K562 (cell line): Measurements from ENCODE around the gene TRIM65. TPM values are rescaled to one million over a fixed set of nuclear protein-coding genes. Genes with fewer than 3 reads are reported as not detected.

Source experiments
- BCOR ChIP-seq: fragments of 450-650 bp; IDR thresholded peaks from 2 replicates; pipeline ENCODE4 v1.6.1; 2016
- BMI1 ChIP-seq: fragments of 150-350 bp; IDR thresholded peaks from 2 replicates; pipeline ENCODE4 v1.6.1; 2014; ENCODE audit warnings: low read length
- DMBX1 ChIP-seq: fragments of 250-450 bp; sonication (Bioruptor Pico); IDR thresholded peaks from 2 replicates; pipeline ENCODE4 v1.8.0; 2022; ENCODE audit warnings: inconsistent platforms, mild to moderate bottlenecking, moderate library complexity, borderline replicate concordance
- EHMT2 ChIP-seq: fragments of 450-650 bp; IDR thresholded peaks from 2 replicates; pipeline ENCODE4 v1.6.1; 2018; ENCODE audit warnings: antibody characterized with exemption
- ELF1 ChIP-seq: fragments of 200-800 bp; sonication (Bioruptor generic); IDR thresholded peaks from 2 replicates; pipeline ENCODE4 v1.6.1; 2016; ENCODE audit warnings: missing genetic modification characterization, missing compliant biosample characterization
- ELF4 ChIP-seq: fragments of 450-650 bp; formaldehyde crosslinking; IDR thresholded peaks from 2 replicates; pipeline ENCODE4 v1.4.0; 2022; ENCODE audit warnings: missing genetic modification characterization
- EP400 ChIP-seq: fragments of 450-650 bp; IDR thresholded peaks from 2 replicates; pipeline ENCODE4 v1.6.1; 2017; ENCODE audit warnings: antibody characterized with exemption, mild to moderate bottlenecking, moderate library complexity
- FOXK2 ChIP-seq, 2 experiments: fragments of 450-650 bp; IDR thresholded peaks in 1 of 2; conservative IDR thresholded peaks in 1 of 2; 2 replicates each; pipeline ENCODE4 v1.6.1; 2016; ENCODE audit warnings: low read depth in 2 of 2, mild to moderate bottlenecking in 1 of 2
- HDAC1 ChIP-seq, 2 experiments: fragments of 450-650 bp; IDR thresholded peaks; 2 replicates each; pipeline ENCODE4 v1.6.1; 2016 to 2017; ENCODE audit warnings: inconsistent platforms in 1 of 2, mild to moderate bottlenecking in 1 of 2, moderate library complexity in 1 of 2
- JUN ChIP-seq, 2 experiments: sonication (generic) in 1 of 2; formaldehyde crosslinking in 1 of 2; IDR thresholded peaks; 2 replicates each; pipeline versions ENCODE4 v1.6.1 to v1.8.0; 2012 to 2022; ENCODE audit warnings: borderline replicate concordance in 2 of 2, mild to moderate bottlenecking in 2 of 2, improper control_type of control experiment in 1 of 2, low read depth in 1 of 2, low read length in 1 of 2, missing genetic modification reagents in 1 of 2
- MAFF ChIP-seq: IDR thresholded peaks from 2 replicates; pipeline ENCODE4 v1.6.1; 2012; ENCODE audit warnings: low read length, improper control_type of control experiment
- NBN ChIP-seq: fragments of 450-650 bp; IDR thresholded peaks from 2 replicates; pipeline ENCODE4 v1.6.1; 2016; ENCODE audit warnings: low read depth, mild to moderate bottlenecking
- NR4A1 ChIP-seq, 2 experiments: fragments of 250-450 bp in 1 of 2; fragments of 450-650 bp in 1 of 2; sonication (Bioruptor Pico) in 1 of 2; IDR thresholded peaks; 2 replicates each; pipeline versions ENCODE4 v1.4.0 to v1.6.1; 2016 to 2020; ENCODE audit warnings: mild to moderate bottlenecking in 2 of 2, missing compliant biosample characterization in 1 of 2, missing genetic modification characterization in 1 of 2, moderate library complexity in 1 of 2
- RBM25 ChIP-seq: fragments of 200-400 bp; formaldehyde crosslinking; IDR thresholded peaks from 2 replicates; pipeline ENCODE4 v1.6.1; 2018; ENCODE audit warnings: low read length, low read depth, moderate library complexity; ENCODE audit not compliant: severe bottlenecking
- TARDBP ChIP-seq: fragments of 450-650 bp; IDR thresholded peaks from 2 replicates; pipeline ENCODE4 v1.6.1; 2016
- TBP ChIP-seq: optimal IDR thresholded peaks from 2 replicates; pipeline ENCODE3; 2011; ENCODE audit warnings: low read depth, low read length, improper control_type of control experiment
- TEAD1 ChIP-seq, 2 experiments: fragments of 450-650 bp in 1 of 2; sonication (generic) in 1 of 2; formaldehyde crosslinking; IDR thresholded peaks; 2 replicates each; pipeline versions ENCODE4 v1.4.0 to v1.8.0; 2020 to 2022; ENCODE audit warnings: mild to moderate bottlenecking in 2 of 2, missing genetic modification reagents in 1 of 2
- ZC3H4 ChIP-seq: sonication (generic); formaldehyde crosslinking; IDR thresholded peaks from 2 replicates; pipeline ENCODE4 v1.9.0; 2021; ENCODE audit warnings: missing genetic modification reagents, borderline replicate concordance
- ZKSCAN1 ChIP-seq: fragments of 150-350 bp; IDR thresholded peaks from 2 replicates; pipeline ENCODE4 v1.6.1; 2016; ENCODE audit warnings: low read depth, low read length
- polyA plus RNA-seq, 8 experiments: library from polyadenylated mRNA; depleted of rRNA in 4 of 8; stranded (reverse) in 5 of 8; unstranded in 3 of 8; fragments of >200 nt; fragmentation: Nextera tagmentation in 2 of 8; fragmentation: Illumina TruSeq in 1 of 8; extraction: Ambion mirVana in 2 of 8; extraction: Trizol in 1 of 8; gene quantifications; 2 replicates each; pipeline versions ENCODE4 v1.2.1 to v1.2.3, GENCODE V29; 2011 to 2014; ENCODE audit warnings: inconsistent platforms in 1 of 8, missing spikeins in 1 of 8
- total RNA-seq, 7 experiments: library from RNA; depleted of rRNA in 6 of 7; stranded (reverse); fragments of >200 nt in 6 of 7; fragmentation: Illumina TruSeq in 2 of 7; extraction: Trizol in 2 of 7; gene quantifications; 2 replicates each; pipeline versions ENCODE4 v1.2.1 to v1.2.3, GENCODE V29; 2011 to 2021; ENCODE audit warnings: low replicate concordance in 1 of 7
- TF ChIP-seq, protein P1 (sequence below): fragments of 450-650 bp; formaldehyde crosslinking; IDR thresholded peaks from 2 replicates; pipeline ENCODE4 v1.4.0; 2020; ENCODE audit warnings: mild to moderate bottlenecking, moderate library complexity
- TF ChIP-seq, protein P2 (sequence below): fragments of 450-650 bp; IDR thresholded peaks from 2 replicates; pipeline ENCODE4 v1.6.1; 2016
- TF ChIP-seq, protein P3 (sequence below): fragments of 250-450 bp; sonication (Bioruptor Pico); IDR thresholded peaks from 2 replicates; pipeline ENCODE4 v1.4.0; 2020; ENCODE audit warnings: mild to moderate bottlenecking
- TF ChIP-seq, protein P4 (sequence below): fragments of 450-650 bp; formaldehyde crosslinking; IDR thresholded peaks from 2 replicates; pipeline ENCODE4 v1.4.0; 2022; ENCODE audit warnings: missing genetic modification characterization

TRIM65 gene
- total and polyA plus RNA-seq, 9 of the 15 experiments (the other 6 are each of a cell fraction or from before 2014, with no cell fraction given) = 2.8 to 45.7 (median 22.9) TPM

DNA sequence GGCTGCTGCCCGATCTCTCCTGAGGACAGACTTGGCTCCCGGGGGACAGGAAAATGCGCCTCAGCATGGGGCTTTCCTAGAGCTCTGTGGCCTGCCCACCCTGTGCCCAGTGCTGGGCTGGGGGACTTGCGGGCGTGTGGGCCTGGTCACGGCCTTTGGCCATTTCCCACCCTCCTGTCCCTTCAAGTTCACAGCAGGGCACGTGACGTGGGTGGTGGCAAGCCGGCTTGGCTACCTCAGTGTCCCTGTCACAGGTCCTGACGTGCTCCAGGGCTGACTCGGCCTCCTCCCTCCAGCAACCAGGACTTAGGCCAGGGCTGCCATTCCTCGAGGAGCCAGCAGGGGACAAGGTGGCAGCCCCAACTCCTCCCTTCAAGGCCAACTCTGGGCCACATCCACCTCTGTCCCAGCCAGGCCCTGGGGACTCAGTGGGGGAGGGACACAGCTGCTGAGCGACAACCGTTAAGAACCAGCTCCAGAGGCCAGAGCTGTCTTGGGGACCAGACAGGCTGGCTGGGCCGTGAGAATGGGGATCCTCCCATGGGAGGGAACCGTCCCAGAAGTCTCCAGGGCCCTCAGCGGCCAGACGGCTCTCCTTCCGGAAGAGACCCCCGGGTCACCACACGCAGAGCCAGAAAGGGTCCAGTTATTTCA is 51.6 kb downstream of the TRIM65 start (continued):
- TF ChIP-seq, protein P1, sequence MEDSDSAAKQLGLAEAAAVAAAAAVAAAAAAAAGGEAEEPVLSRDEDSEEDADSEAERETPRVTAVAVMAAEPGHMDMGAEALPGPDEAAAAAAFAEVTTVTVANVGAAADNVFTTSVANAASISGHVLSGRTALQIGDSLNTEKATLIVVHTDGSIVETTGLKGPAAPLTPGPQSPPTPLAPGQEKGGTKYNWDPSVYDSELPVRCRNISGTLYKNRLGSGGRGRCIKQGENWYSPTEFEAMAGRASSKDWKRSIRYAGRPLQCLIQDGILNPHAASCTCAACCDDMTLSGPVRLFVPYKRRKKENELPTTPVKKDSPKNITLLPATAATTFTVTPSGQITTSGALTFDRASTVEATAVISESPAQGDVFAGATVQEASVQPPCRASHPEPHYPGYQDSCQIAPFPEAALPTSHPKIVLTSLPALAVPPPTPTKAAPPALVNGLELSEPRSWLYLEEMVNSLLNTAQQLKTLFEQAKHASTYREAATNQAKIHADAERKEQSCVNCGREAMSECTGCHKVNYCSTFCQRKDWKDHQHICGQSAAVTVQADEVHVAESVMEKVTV (CRISPR knock-in tag) = peak; percentile 42; the same call in 1 of the 2 replicates
- TF ChIP-seq ZKSCAN1 = 0 out of 2 replicates have a peak, but pooled peaks have one; percentile 26
- TF ChIP-seq, protein P2, sequence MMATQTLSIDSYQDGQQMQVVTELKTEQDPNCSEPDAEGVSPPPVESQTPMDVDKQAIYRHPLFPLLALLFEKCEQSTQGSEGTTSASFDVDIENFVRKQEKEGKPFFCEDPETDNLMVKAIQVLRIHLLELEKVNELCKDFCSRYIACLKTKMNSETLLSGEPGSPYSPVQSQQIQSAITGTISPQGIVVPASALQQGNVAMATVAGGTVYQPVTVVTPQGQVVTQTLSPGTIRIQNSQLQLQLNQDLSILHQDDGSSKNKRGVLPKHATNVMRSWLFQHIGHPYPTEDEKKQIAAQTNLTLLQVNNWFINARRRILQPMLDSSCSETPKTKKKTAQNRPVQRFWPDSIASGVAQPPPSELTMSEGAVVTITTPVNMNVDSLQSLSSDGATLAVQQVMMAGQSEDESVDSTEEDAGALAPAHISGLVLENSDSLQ = peak; percentile 94
- TF ChIP-seq TARDBP = peak; percentile 84; the same call in 1 of the 2 replicates
- TF ChIP-seq ELF1 (tag) = no peak
- TF ChIP-seq ZC3H4 (CRISPR knock-in tag) = no peak
- TF ChIP-seq HDAC1 (IDR thresholded peaks at IDR 0.05) = peak in 1 of 2 experiments; percentile 74; a peak in 2 of 4 replicates
- TF ChIP-seq NR4A1 (CRISPR knock-in tag; IDR thresholded peaks at IDR 0.05) = no peak
- peak; percentile 70; the same call in 1 of the 2 replicates for TF ChIP-seq NR4A1 (tag; IDR thresholded peaks at IDR 0.05)
- peak; percentile 26; the same call in 1 of the 2 replicates for TF ChIP-seq BCOR
- TF ChIP-seq, protein P3, sequence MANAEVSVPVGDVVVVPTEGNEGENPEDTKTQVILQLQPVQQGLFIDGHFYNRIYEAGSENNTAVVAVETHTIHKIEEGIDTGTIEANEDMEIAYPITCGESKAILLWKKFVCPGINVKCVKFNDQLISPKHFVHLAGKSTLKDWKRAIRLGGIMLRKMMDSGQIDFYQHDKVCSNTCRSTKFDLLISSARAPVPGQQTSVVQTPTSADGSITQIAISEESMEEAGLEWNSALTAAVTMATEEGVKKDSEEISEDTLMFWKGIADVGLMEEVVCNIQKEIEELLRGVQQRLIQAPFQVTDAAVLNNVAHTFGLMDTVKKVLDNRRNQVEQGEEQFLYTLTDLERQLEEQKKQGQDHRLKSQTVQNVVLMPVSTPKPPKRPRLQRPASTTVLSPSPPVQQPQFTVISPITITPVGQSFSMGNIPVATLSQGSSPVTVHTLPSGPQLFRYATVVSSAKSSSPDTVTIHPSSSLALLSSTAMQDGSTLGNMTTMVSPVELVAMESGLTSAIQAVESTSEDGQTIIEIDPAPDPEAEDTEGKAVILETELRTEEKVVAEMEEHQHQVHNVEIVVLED = no peak
- peak; percentile 26; the same call in 1 of the 2 replicates for TF ChIP-seq ELF4
- peak; percentile 79 for TF ChIP-seq TBP
- peak; percentile 26; the same call in 1 of the 2 replicates for TF ChIP-seq DMBX1 (CRISPR knock-in tag)
- no peak for TF ChIP-seq BMI1
- TF ChIP-seq FOXK2 (conservative IDR thresholded peaks at IDR 0.05 in 1 of 2, IDR thresholded peaks at IDR 0.05 in 1 of 2; ENCODE audit: low read depth in 2 of 2) = peak; percentile 62 to 66
- no peak for TF ChIP-seq MAFF
- TF ChIP-seq JUN (IDR thresholded peaks at IDR 0.05; ENCODE audit: borderline replicate concordance, low read depth, low read length) = no peak; the same call in 1 of the 2 replicates
- TF ChIP-seq JUN (CRISPR knock-in tag; IDR thresholded peaks at IDR 0.05; ENCODE audit: borderline replicate concordance) = no peak
- TF ChIP-seq NBN = peak; percentile 94
- peak; percentile 82; the same call in 1 of the 2 replicates for TF ChIP-seq EHMT2
- TF ChIP-seq TEAD1 (CRISPR knock-in tag; IDR thresholded peaks at IDR 0.05) = peak; percentile 15 to 71; a peak in 3 of 4 replicates
- TF ChIP-seq, protein P4, sequence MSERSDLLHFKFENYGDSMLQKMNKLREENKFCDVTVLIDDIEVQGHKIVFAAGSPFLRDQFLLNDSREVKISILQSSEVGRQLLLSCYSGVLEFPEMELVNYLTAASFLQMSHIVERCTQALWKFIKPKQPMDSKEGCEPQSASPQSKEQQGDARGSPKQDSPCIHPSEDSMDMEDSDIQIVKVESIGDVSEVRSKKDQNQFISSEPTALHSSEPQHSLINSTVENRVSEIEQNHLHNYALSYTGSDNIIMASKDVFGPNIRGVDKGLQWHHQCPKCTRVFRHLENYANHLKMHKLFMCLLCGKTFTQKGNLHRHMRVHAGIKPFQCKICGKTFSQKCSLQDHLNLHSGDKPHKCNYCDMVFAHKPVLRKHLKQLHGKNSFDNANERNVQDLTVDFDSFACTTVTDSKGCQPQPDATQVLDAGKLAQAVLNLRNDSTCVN (CRISPR knock-in tag) = no peak
- TF ChIP-seq EP400 = peak; percentile 72
- TF ChIP-seq RBM25 = no peak
